ENCODE results near the gene SF3A1.

SF3A1 gene

DNA sequence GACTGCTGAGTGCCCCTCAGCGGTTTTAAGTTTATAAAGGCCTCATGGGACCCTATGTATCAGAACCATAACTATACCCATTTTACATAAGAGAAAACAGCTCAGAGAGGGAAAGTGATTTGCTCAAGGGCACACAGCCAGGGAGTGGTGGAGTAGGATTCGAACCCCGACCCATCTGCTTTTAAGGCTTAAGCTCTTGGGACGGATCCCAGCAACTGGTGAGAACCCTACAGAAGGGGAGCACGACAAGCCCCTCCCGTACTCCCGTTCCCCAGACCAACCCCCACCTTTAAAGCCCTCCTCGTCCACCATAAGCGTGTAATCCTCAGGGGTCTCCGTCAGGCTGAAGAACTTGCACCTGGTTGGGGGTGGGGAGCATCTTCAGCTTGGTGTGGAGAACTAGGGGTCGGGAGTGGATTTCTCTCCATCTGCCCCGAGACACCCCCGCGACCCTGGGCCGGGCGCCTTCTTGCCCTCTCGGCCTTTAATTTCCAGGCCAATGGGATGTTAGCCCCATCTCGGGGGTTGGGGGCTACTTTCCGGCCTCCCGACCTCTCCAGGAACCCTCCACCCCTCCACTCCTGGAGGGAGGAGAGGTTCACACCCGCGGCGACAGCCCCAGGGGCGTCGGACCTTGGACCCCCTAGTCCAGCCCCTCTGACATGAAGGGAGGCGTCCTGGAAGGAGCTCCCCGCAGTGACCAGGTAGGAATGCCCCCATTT, 68.1 kb downstream of the SF3A1 start:
- no peak for DNase-seq (ENCODE audit: low read depth)

- DNase-seq (ENCODE audit: low read depth): peak; percentile 83
Observed at GRCh38 chr22:30287648-30288418, 68.9 kb downstream of the SF3A1 start.

DNA sequence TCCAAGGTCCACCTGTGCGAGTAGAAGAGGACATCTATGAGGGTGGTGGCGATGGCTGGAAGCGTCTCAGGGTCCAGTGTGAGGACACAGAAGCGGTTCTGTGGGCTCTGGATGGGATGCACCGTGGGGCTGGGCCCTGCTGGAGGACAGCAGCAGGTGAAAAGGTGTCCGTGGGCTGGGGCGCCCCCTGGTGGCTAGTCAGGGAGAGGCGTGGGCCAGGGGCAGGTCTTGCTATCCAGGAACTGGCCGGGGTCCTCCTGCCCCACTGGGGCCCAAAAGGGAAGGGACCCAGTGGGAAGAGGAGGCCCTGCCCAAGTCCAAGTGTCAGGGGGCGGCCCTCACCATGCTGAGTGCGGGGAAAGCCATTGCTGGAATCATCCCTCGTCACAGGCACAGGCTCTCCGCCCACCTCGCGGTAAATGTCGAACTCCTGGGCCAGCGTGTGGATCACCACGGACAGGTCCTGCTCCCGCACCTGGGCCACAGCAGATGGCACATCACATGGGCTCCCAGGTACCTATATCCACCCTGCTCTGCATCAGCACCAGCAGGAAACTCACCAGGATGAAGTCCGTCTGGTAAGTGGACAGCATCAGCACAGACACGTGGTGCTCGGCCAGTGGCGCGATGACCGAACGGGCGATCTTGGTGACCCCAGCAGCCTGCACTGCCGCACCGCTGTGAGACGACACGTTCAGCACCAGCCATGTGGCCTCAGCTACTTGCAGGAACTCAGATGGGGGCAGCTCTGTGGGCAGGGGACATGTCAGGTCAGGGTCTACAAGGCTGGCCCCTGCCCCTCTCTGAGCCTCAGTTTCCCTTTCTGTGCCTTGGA, 69.7 kb downstream of the SF3A1 start:
- peak; percentile 78 for DNase-seq (ENCODE audit: low read depth)

DNA sequence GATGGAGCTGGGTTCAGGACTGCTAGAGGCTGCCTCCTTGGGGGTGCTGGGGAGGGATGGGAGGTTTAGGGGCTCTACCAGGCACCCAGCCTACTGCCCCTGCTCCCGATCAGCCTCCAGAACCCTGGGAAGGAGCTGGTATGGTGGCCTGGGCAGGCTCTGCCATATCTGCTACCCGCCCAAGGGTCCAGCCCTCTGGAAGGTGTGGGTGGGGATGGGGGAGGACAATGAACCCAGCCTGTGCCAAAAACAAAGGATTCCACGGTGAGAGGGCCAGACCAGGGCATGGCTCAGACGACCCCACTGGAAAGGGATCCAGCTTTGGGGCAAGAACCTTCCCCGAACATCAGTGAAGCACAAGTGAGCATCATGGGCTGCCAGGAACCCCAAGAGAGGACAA, 70.4 kb downstream of the SF3A1 start:
- DNase-seq (ENCODE audit: low read depth): no peak

DNA sequence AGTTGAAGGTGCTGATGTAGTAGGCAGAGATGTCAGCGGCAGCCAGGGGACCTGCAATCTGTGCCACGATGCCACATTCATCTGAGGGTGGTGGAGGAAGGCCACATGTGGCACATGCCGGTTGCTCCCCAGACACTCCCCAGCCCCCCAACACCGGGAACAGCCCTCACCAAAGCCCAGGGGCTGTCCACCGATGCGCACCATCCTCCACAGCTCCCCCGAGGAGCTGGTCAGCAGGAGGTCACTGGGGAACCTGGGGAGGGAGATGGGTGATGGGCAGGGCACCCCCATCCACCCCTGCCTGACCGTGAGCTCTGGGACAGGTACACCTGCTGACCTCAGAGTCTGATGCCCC, 70.9 kb downstream of the SF3A1 start:
- DNase-seq (ENCODE audit: low read depth): no peak

- no peak for DNase-seq (ENCODE audit: low read depth)
Observed at GRCh38 chr22:30285176-30285845, 71.4 kb downstream of the SF3A1 start.

DNA sequence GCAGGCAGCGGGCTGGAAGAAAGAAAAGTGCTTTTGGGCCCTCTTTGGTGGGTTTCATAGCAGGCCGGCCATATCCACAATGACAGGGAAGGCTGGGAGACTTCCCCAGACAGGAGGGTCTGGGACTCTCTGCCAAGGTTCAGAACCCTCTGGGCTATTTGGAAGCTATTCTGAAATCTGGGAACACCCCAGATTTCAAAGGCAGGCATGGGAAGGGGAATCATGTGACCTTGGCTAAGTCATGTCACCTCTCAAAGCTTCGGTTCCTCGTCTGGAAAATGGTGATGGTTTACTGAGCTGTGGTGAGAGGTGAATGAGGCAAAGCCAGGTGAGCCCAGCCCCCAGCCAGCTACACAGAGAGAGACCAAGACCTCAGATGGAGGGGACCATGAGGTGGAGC, 72.0 kb downstream of the SF3A1 start:
- no peak for DNase-seq (ENCODE audit: low read depth)

DNA sequence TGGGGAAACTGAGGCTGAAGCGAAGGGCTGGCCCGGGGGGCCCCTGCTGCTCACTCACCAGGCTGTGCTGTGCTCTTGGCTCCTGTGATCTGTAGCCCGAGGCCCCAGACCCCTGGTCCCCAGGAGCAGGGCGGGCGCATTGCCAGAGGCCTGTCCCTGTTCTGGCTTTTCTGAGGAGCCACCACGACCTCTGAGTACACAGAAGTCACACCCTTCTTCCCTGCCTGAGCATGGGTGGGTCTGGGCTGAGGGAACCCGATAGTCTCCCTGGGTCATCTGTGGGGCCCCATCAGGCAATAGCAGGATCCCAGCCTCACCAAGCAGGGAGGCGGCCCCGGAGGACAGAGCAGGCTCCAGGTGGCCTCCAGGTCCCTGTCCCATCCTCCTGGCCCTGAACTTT, 72.5 kb downstream of the SF3A1 start:
- DNase-seq (ENCODE audit: low read depth): no peak

DNA sequence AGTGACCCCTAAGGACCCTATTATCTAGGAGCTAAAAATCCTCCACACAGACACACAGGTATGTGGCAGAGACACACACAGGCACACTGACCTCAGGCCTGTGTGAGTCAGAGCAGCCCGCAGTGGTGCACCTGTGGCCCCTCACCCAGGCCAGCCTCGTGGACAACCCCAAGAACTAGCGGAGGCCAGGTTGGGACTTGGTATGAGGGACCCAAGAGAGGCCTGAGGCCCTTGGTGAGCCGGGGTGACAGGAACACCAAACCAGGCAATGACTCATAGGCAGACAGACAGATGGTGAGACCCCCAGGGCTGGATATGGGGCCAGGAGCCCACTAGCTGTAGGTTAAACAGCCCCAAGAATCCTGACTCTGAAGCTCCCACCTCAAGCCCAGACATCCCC, 73.4 kb downstream of the SF3A1 start:
- no peak for DNase-seq (ENCODE audit: low read depth)

DNA sequence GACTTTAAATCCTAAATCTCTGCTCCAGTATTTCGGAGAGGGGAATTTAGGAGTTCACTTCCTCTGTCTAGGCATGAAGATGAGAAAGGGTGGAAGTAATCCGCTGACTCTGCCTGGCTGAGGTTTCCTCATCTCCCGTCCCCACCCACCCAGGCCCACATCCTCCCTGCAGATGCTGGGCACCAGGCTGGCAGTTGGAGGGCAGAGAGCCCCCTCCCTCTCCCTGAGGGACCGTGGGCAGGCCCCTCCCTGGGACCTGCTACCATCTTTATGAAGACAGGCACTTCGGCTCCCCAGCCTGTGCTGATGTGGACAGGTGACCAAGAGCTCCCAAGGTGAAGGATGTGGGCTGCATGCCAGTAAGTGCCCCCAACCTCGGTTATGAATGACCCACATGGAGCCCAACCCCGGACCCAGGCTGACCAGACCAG, 74.1 kb downstream of the SF3A1 start:
- DNase-seq (ENCODE audit: low read depth): no peak
